Spleen (tissue), 7 donors: Measurements from ENCODE around the gene ALG5.

Experiments
- POLR2AphosphoS5 ChIP-seq, 3 donors: sonication (generic); formaldehyde crosslinking; IDR thresholded peaks; one replicate each; pipeline ENCODE4 v1.5.1; 2017; ENCODE audit warnings: antibody characterized with exemption in 3 of 3
- TF ChIP-seq, protein P1 (sequence below), 11 experiments: fragments of 200-600 bp in 7 of 11; fragments of 450-650 bp in 4 of 11; sonication (generic) in 4 of 11; IDR thresholded peaks in 8 of 11; conservative IDR thresholded peaks in 3 of 11; 1 replicate in 7 of 11; 2 replicates in 4 of 11; pipeline versions ENCODE4 v1.4.0 to v1.8.0; 2016 to 2021; ENCODE audit warnings: antibody characterized with exemption in 11 of 11, inconsistent platforms in 4 of 11, mild to moderate bottlenecking in 1 of 11
- donor health status: DM: no; HTN: no; CAD: no; lungs with moderate emphysema.
- donor health status: DM: no; HTN: no; CAD: no.
- donor health status: DM: no; HTN: no; CAD: no.

DNA sequence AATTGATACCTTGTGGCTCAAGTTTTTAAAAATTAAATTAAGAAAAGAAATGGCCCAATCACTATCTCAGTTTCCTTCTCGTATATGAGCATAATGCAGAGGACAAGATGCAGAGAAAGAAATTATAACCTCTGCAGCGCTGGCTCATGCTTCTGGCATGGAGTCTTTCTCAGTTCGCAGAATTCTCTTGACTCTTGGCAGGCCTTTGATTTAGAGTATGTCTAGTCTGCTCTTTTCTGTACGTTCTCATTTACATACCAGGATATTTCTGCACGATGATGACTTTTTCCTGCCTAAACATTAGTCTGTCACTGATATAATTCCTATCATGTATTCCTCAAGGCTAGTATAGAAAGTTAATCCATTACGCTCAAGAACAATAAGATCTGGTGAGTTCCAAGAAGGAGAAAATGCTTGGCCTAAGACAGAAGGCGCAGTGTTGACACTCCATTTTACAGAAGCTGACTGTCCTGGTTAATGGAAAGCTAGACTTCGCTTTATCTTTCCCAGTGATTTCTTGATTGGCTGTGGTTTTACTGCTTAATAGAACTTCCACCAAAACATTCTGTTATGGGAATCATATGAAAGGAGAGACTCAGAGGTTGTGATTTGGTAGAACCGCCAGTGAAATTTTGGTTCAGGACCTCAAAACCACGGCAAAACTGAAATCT lies 77.4 kb downstream of the ALG5 start:
- TF ChIP-seq POLR2AphosphoS5 (IDR thresholded peaks at IDR 0.05), result no peak
- TF ChIP-seq, protein P1, sequence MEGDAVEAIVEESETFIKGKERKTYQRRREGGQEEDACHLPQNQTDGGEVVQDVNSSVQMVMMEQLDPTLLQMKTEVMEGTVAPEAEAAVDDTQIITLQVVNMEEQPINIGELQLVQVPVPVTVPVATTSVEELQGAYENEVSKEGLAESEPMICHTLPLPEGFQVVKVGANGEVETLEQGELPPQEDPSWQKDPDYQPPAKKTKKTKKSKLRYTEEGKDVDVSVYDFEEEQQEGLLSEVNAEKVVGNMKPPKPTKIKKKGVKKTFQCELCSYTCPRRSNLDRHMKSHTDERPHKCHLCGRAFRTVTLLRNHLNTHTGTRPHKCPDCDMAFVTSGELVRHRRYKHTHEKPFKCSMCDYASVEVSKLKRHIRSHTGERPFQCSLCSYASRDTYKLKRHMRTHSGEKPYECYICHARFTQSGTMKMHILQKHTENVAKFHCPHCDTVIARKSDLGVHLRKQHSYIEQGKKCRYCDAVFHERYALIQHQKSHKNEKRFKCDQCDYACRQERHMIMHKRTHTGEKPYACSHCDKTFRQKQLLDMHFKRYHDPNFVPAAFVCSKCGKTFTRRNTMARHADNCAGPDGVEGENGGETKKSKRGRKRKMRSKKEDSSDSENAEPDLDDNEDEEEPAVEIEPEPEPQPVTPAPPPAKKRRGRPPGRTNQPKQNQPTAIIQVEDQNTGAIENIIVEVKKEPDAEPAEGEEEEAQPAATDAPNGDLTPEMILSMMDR (IDR thresholded peaks at IDR 0.05 in 8 of 11, conservative IDR thresholded peaks at IDR 0.05 in 3 of 11), result no peak
